Subcutaneous abdominal adipose tissue (tissue), 5 donors: ENCODE data around the gene STRADA.
"Not testable (repeated sequence)": the region's sequence is repeated elsewhere in the genome, so short reads cannot be mapped to it uniquely, and the experiment has no call there.

Experiments
- H3K27ac ChIP-seq: one replicate; pipeline ENCODE4 v1.7.0; 2013; ENCODE audit warnings: low read depth, mild to moderate bottlenecking, inconsistent platforms, low read length, moderate library complexity
- H3K27me3 ChIP-seq, 5 donors: one replicate each; pipeline ENCODE4 v1.7.0; 2013; ENCODE audit warnings: low read length in 5 of 5, inconsistent platforms in 1 of 5; ENCODE audit not compliant: control insufficient read depth in 5 of 5, insufficient read depth in 4 of 5
- H3K36me3 ChIP-seq, 5 donors: one replicate each; pipeline ENCODE4 v1.7.0; 2013; ENCODE audit warnings: low read length in 5 of 5; ENCODE audit not compliant: control insufficient read depth in 5 of 5, insufficient read depth in 5 of 5
- H3K4me1 ChIP-seq, 5 donors: one replicate each; pipeline ENCODE4 v1.7.0; 2013; ENCODE audit warnings: low read length in 5 of 5, mild to moderate bottlenecking in 3 of 5, moderate library complexity in 1 of 5; ENCODE audit not compliant: control insufficient read depth in 5 of 5, insufficient read depth in 5 of 5
- H3K4me3 ChIP-seq, 5 donors: one replicate each; pipeline ENCODE4 v1.7.0; 2013; ENCODE audit warnings: low read length in 5 of 5, low read depth in 1 of 5
- H3K9ac ChIP-seq, 5 donors: one replicate each; pipeline ENCODE4 v1.7.0; 2013; ENCODE audit warnings: low read length in 5 of 5, mild to moderate bottlenecking in 4 of 5, moderate library complexity in 3 of 5
- H3K9me3 ChIP-seq, 5 donors: one replicate each; pipeline ENCODE4 v1.7.0; 2013; ENCODE audit warnings: low read length in 5 of 5; ENCODE audit not compliant: control insufficient read depth in 5 of 5
- donor health status: healthy.
- donor health status: healthy.
- donor health status: healthy.
- donor health status: healthy.
- donor health status: healthy.

STRADA gene

GRCh38 chr17:63720194-63720593 is 21.4 kb downstream of the STRADA start:
- H3K9me3 ChIP-seq, H3K9ac ChIP-seq, H3K27ac ChIP-seq, H3K4me3 ChIP-seq, H3K27me3 ChIP-seq, H3K4me1 ChIP-seq: not testable (repeated sequence)
- peaks cover 7 to 20% (median 13%) of the 10 kb centered on the region in 5 donors for H3K36me3 ChIP-seq

GRCh38 chr17:63718988-63719387 is 22.6 kb downstream of the STRADA start:
- no peak overlapping the region for H3K27ac ChIP-seq
- H3K27me3 ChIP-seq, result no peaks in the 10 kb centered on the region
- H3K4me3 ChIP-seq, result no peak overlapping the region
- H3K4me1 ChIP-seq, result peaks cover 0 to 9% (median 0%) of the 10 kb centered on the region in 5 donors
- H3K36me3 ChIP-seq, result peaks cover 7 to 31% (median 16%) of the 10 kb centered on the region in 5 donors
- no peak overlapping the region for H3K9ac ChIP-seq
- no peaks in the 10 kb centered on the region for H3K9me3 ChIP-seq

GRCh38 chr17:63716426-63716825 is 25.2 kb downstream of the STRADA start:
- peaks cover 17 to 52% (median 30%) of the 10 kb centered on the region in 5 donors for H3K36me3 ChIP-seq
- H3K4me1 ChIP-seq, result peaks cover 0 to 9% (median 0%) of the 10 kb centered on the region in 5 donors
- H3K9ac ChIP-seq, result no peak overlapping the region
- H3K27me3 ChIP-seq, result no peaks in the 10 kb centered on the region
- H3K9me3 ChIP-seq, result no peaks in the 10 kb centered on the region
- no peak overlapping the region for H3K4me3 ChIP-seq
- H3K27ac ChIP-seq, result no peak overlapping the region

- H3K36me3 ChIP-seq, result peaks cover 21 to 68% (median 45%) of the 10 kb centered on the region in 5 donors
- H3K27ac ChIP-seq, result no peak overlapping the region
- H3K9me3 ChIP-seq, result no peaks in the 10 kb centered on the region
- no peak overlapping the region for H3K4me3 ChIP-seq
- H3K4me1 ChIP-seq, result peaks cover 0 to 9% (median 0%) of the 10 kb centered on the region in 5 donors
- H3K9ac ChIP-seq, result no peak overlapping the region
- H3K27me3 ChIP-seq, result no peaks in the 10 kb centered on the region
These were observed 26.9 kb downstream of the STRADA start for GRCh38 chr17:63714550-63715277.

- peaks cover 0 to 3% (median 0%) of the 10 kb centered on the region in 5 donors for H3K4me1 ChIP-seq
- peaks cover 19 to 92% (median 77%) of the 10 kb centered on the region in 5 donors for H3K36me3 ChIP-seq
These were observed 32.5 kb downstream of the STRADA start for GRCh38 chr17:63709110-63709509.

GRCh38 chr17:63707151-63707550 is 34.4 kb downstream of the STRADA start:
- Histone ChIP-seq H3K4me1 (peaks cover 0 to 3% (median under 1%) of the 10 kb centered on the region in 5 donors), H3K27me3 (no peaks in the 10 kb centered on the region), H3K9ac (no peak overlapping the region), H3K36me3 (peaks cover 13 to 91% (median 75%) of the 10 kb centered on the region in 5 donors), H3K27ac (no peak overlapping the region), H3K9me3 (no peaks in the 10 kb centered on the region), H3K4me3 (no peak overlapping the region)

More at GRCh38 chr17:63709110-63709509, 32.5 kb downstream of the STRADA start:
- Histone ChIP-seq H3K9me3 (no peaks in the 10 kb centered on the region), H3K27ac (no peak overlapping the region), H3K27me3 (no peaks in the 10 kb centered on the region), H3K4me3 (no peak overlapping the region), H3K9ac (no peak overlapping the region)

GRCh38 chr17:63706336-63707082 is 35.1 kb downstream of the STRADA start:
- H3K4me1 ChIP-seq, result peaks cover 0 to 7% (median 4%) of the 10 kb centered on the region in 5 donors
- no peaks in the 10 kb centered on the region for H3K9me3 ChIP-seq
- H3K27ac ChIP-seq, result no peak overlapping the region
- no peak overlapping the region for H3K4me3 ChIP-seq
- H3K9ac ChIP-seq, result no peak overlapping the region
- H3K36me3 ChIP-seq, result peaks cover 13 to 84% (median 69%) of the 10 kb centered on the region in 5 donors
- H3K27me3 ChIP-seq, result no peaks in the 10 kb centered on the region

- Histone ChIP-seq H3K9ac (no peak overlapping the region), H3K27me3 (no peaks in the 10 kb centered on the region), H3K4me1 (peaks cover 4 to 15% (median 12%) of the 10 kb centered on the region in 5 donors), H3K36me3 (peaks cover 13 to 77% (median 64%) of the 10 kb centered on the region in 5 donors), H3K9me3 (no peaks in the 10 kb centered on the region), H3K4me3 (no peak overlapping the region), H3K27ac (no peak overlapping the region)
These were observed 35.9 kb downstream of the STRADA start for GRCh38 chr17:63705657-63706056.

- Histone ChIP-seq H3K27ac (no peak overlapping the region), H3K9ac (no peak overlapping the region), H3K27me3 (no peaks in the 10 kb centered on the region), H3K36me3 (peaks cover 10 to 69% (median 58%) of the 10 kb centered on the region in 5 donors), H3K4me1 (peaks cover 4 to 19% (median 14%) of the 10 kb centered on the region in 5 donors), H3K9me3 (no peaks in the 10 kb centered on the region), H3K4me3 (no peak overlapping the region)
These were observed 36.8 kb downstream of the STRADA start for GRCh38 chr17:63704836-63705235.

GRCh38 chr17:63704259-63704576 is 37.4 kb downstream of the STRADA start:
- no peaks in the 10 kb centered on the region for H3K9me3 ChIP-seq
- H3K4me1 ChIP-seq, result peaks cover 4 to 22% (median 15%) of the 10 kb centered on the region in 5 donors
- H3K9ac ChIP-seq, result no peak overlapping the region
- H3K4me3 ChIP-seq, result no peak overlapping the region
- H3K27me3 ChIP-seq, result no peaks in the 10 kb centered on the region
- no peak overlapping the region for H3K27ac ChIP-seq
- peaks cover 4 to 63% (median 52%) of the 10 kb centered on the region in 5 donors for H3K36me3 ChIP-seq
